NCI-H2196 treated with DMSO at 0.1 percent for 48 hours (cell line): Measurements from ENCODE around the gene MYLK.
A peak's percentile ranks its signal among the peaks of the same experiment; 100 is the strongest.

ENCODE experiments used
- DNase-seq: peaks from one replicate; lab custom pipeline; 2025; ENCODE audit not compliant: unreplicated experiment; lab: John Stamatoyannopoulos, UW

MYLK gene

GRCh38 chr3:123653221-123653682 is 230.9 kb downstream of the MYLK start:
- peak; percentile 90 for DNase-seq

- DNase-seq = peak; percentile 82
These were observed 231.7 kb downstream of the MYLK start for GRCh38 chr3:123652342-123652984.

GRCh38 chr3:123651449-123652341 is 232.4 kb downstream of the MYLK start:
- DNase-seq = no peak

- no peak for DNase-seq
These were observed 234.0 kb downstream of the MYLK start for GRCh38 chr3:123650101-123650500.

- DNase-seq = no peak
These were observed 235.3 kb downstream of the MYLK start for GRCh38 chr3:123648696-123649405.

GRCh38 chr3:123644358-123644757 is 239.8 kb downstream of the MYLK start:
- DNase-seq = no peak

GRCh38 chr3:123642957-123643330 is 241.2 kb downstream of the MYLK start:
- no peak for DNase-seq

- DNase-seq = peak; percentile 70
These were observed 241.8 kb downstream of the MYLK start for GRCh38 chr3:123642182-123642956.

- DNase-seq = no peak
These were observed 242.6 kb downstream of the MYLK start for GRCh38 chr3:123641505-123641904.

GRCh38 chr3:123640740-123641462 is 243.2 kb downstream of the MYLK start:
- no peak for DNase-seq

- no peak for DNase-seq
These were observed 243.8 kb downstream of the MYLK start for GRCh38 chr3:123640311-123640710.

- no peak for DNase-seq
These were observed 245.0 kb downstream of the MYLK start for GRCh38 chr3:123638936-123639689.

- no peak for DNase-seq
These were observed 246.3 kb downstream of the MYLK start for GRCh38 chr3:123637841-123638240.

GRCh38 chr3:123637131-123637530 is 247.0 kb downstream of the MYLK start:
- DNase-seq = no peak

GRCh38 chr3:123636431-123636841 is 247.7 kb downstream of the MYLK start:
- DNase-seq = no peak

- DNase-seq = no peak
These were observed 248.4 kb downstream of the MYLK start for GRCh38 chr3:123635717-123636116.

GRCh38 chr3:123635217-123635616 is 248.9 kb downstream of the MYLK start:
- no peak for DNase-seq

GRCh38 chr3:123634149-123635051 is 249.7 kb downstream of the MYLK start:
- DNase-seq = no peak
